GM21619 (cell line): ENCODE data around the gene PPFIBP2.
A peak's percentile ranks its signal among the peaks of the same experiment; 100 is the strongest.

Experiments used
- ATAC-seq: cut with Tn5 transposase; IDR thresholded peaks from one replicate; pipeline ENCODE4 v1.9.1; 2021; ENCODE audit not compliant: unreplicated experiment

The PPFIBP2 gene

GRCh38 chr11:7513234-7514098, at the start of gene PPFIBP2:
Gene PPFIBP2 (plus strand): TSS chr11:7513999. CDS start chr11:7549476, 35,477 bp downstream.
- peak; percentile 62 for ATAC-seq

GRCh38 chr11:7467652-7468051, 46.1 kb upstream of the PPFIBP2 start:
- peak; percentile 87 for ATAC-seq

- no peak for ATAC-seq
Measured at GRCh38 chr11:7469351-7469865, 44.4 kb upstream of the PPFIBP2 start.

GRCh38 chr11:7471071-7471470, 42.7 kb upstream of the PPFIBP2 start:
- ATAC-seq, result no peak

- peak; percentile 93 for ATAC-seq
Measured at GRCh38 chr11:7473717-7474116, 40.1 kb upstream of the PPFIBP2 start.

GRCh38 chr11:7480113-7480512, 33.7 kb upstream of the PPFIBP2 start:
- ATAC-seq, result no peak

- no peak for ATAC-seq
Measured at GRCh38 chr11:7484131-7484530, 29.7 kb upstream of the PPFIBP2 start.

- ATAC-seq, result no peak
Measured at GRCh38 chr11:7484645-7485044, 29.2 kb upstream of the PPFIBP2 start.

- no peak for ATAC-seq
Measured at GRCh38 chr11:7485186-7486097, 28.4 kb upstream of the PPFIBP2 start, which contains the start of gene OLFML1. Gene OLFML1 (plus strand): TSS chr11:7485506. CDS start chr11:7485876, 370 bp downstream.

- ATAC-seq, result no peak
Measured at GRCh38 chr11:7486098-7486780, 27.6 kb upstream of the PPFIBP2 start.

- no peak for ATAC-seq
Measured at GRCh38 chr11:7486781-7487140, 27.0 kb upstream of the PPFIBP2 start.

- ATAC-seq, result no peak
Measured at GRCh38 chr11:7487360-7487759, 26.4 kb upstream of the PPFIBP2 start.

GRCh38 chr11:7488681-7489080, 25.1 kb upstream of the PPFIBP2 start:
- ATAC-seq, result no peak

- no peak for ATAC-seq
Measured at GRCh38 chr11:7489376-7489775, 24.4 kb upstream of the PPFIBP2 start.

- no peak for ATAC-seq
Measured at GRCh38 chr11:7490054-7490453, 23.7 kb upstream of the PPFIBP2 start.

GRCh38 chr11:7490535-7490934, 23.3 kb upstream of the PPFIBP2 start:
- no peak for ATAC-seq

GRCh38 chr11:7492253-7492652, 21.5 kb upstream of the PPFIBP2 start:
- ATAC-seq, result no peak

- ATAC-seq, result no peak
Measured at GRCh38 chr11:7493670-7494069, 20.1 kb upstream of the PPFIBP2 start.

GRCh38 chr11:7494086-7494745, 19.6 kb upstream of the PPFIBP2 start:
- no peak for ATAC-seq

GRCh38 chr11:7495882-7496551, 17.8 kb upstream of the PPFIBP2 start:
- peak; percentile 87 for ATAC-seq
